Activated CD4-positive, alpha-beta T cell treated with anti-CD3 and anti-CD28 coated beads, Interleukin-2, amount 10 ng/mL, durations not matched to agents 7 days and 5 days (primary cell): ENCODE results near the gene RGS16. TPM values are rescaled to one million over a fixed set of nuclear protein-coding genes. Genes with fewer than 3 reads are reported as not detected.

Experiments
- CTCF ChIA-PET: fragments of 350-600 bp; sonication (Branson Sonifier 250); formaldehyde crosslinking; loops from one replicate; lab custom pipeline; 2021; ENCODE audit warnings: antibody characterized with exemption; lab: Charles Lee
- POLR2A ChIA-PET: fragments of 350-600 bp; sonication (Branson Sonifier 250); formaldehyde crosslinking; loops from one replicate; lab custom pipeline; 2021; ENCODE audit warnings: antibody characterized with exemption; lab: Charles Lee
- DNase-seq: peaks from one replicate; pipeline ENCODE4 v3.0.0-alpha.2; 2020
- H3K27ac Mint-ChIP-seq: one replicate; pipeline ENCODE4 v1.8.0; 2021; ENCODE audit warnings: mild to moderate bottlenecking, moderate library complexity, mixed read lengths
- H3K27me3 Mint-ChIP-seq: one replicate; pipeline ENCODE4 v1.8.0; 2021; ENCODE audit warnings: mixed read lengths
- H3K36me3 Mint-ChIP-seq: one replicate; pipeline ENCODE4 v1.8.0; 2021; ENCODE audit warnings: low read depth, mixed read lengths
- H3K4me1 Mint-ChIP-seq: one replicate; pipeline ENCODE4 v1.8.0; 2021; ENCODE audit warnings: mixed read lengths
- H3K4me3 Mint-ChIP-seq: one replicate; pipeline ENCODE4 v1.8.0; 2021; ENCODE audit warnings: mild to moderate bottlenecking, moderate library complexity, mixed read lengths
- H3K9me3 Mint-ChIP-seq: one replicate; pipeline ENCODE4 v1.8.0; 2021; ENCODE audit warnings: mixed read lengths
- total RNA-seq, 2 experiments: library from RNA; stranded (reverse); gene quantifications; one replicate each; pipeline ENCODE4 v1.2.3, GENCODE V29; 2021

The RGS16 gene
- total RNA-seq, 2 experiments from 2014 or later = 1.9 to 2.0 TPM

GRCh38 chr1:182587666-182588499 is 16.3 kb downstream of the RGS16 start:
- no peak for DNase-seq
- Mint-ChIP-seq H3K27ac (peak overlapping the region; percentile 99), H3K9me3 (no peaks in the 10 kb centered on the region), H3K4me3 (peak overlapping the region; percentile 91), H3K27me3 (peaks cover 7% of the 10 kb centered on the region), H3K4me1 (peaks cover 31% of the 10 kb centered on the region), H3K36me3 (peaks cover 19% of the 10 kb centered on the region)
- POLR2A ChIA-PET = interaction anchor here (1.2 kb wide), 1 partner anchor 11 kb away, joined by 3 read pairs; no protein-coding TSS in a partner anchor
- CTCF ChIA-PET = interaction anchor here (0.7 to 4.4 kb wide), 7 partner anchors 12 to 503 kb away, joined by 3 to 24 read pairs (median 4); no protein-coding TSS in a partner anchor

DNA sequence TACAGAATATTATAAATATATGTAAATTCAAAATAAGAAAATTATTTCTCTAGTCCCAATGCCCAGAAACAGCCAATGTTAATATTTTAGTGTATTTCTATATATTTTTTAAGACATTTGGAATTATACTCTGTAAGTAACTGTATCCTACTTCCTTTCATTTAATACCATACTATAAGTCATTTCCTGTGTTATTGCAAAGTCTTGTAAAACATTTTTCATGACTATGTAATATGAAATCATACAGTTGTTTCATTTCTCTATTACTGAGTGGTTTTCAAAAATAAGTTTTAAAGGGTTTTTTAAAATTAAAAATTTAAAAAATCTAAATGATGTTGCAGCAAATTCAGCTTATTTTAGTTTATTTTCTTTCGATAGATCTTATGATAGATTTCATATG is 17.1 kb downstream of the RGS16 start:
- Mint-ChIP-seq H3K27ac (no peak overlapping the region), H3K4me1 (peaks cover 31% of the 10 kb centered on the region), H3K4me3 (no peak overlapping the region), H3K9me3 (no peaks in the 10 kb centered on the region), H3K36me3 (peaks cover 26% of the 10 kb centered on the region), H3K27me3 (peaks cover 3% of the 10 kb centered on the region)
- POLR2A ChIA-PET = no interaction called here
- CTCF ChIA-PET = interaction anchor here (0.6 kb wide), 1 partner anchor 62 kb away, joined by 4 read pairs; no protein-coding TSS in a partner anchor
- DNase-seq = no peak

DNA sequence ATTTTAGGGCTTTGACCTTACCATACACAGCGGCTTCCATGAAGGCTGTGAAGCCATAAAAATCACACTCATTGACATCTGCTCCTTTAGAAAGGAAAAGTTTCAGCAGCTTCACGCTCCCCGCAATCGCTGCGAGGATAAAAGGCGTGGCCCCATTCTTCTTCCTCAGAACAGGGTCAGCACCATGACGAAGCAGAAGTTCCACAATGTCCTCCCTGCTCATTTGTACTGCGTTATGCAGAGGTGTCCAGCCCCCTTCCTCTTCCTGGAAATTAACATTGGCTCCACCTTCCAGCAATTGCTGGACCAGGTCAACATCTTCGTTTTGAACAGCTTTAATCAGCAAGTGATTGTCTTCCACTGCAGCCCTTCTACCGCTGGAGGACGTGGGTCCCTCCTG is 17.8 kb downstream of the RGS16 start:
- Mint-ChIP-seq H3K27me3 (no peaks in the 10 kb centered on the region), H3K9me3 (no peaks in the 10 kb centered on the region), H3K27ac (no peak overlapping the region), H3K4me1 (peaks cover 31% of the 10 kb centered on the region), H3K36me3 (peaks cover 29% of the 10 kb centered on the region), H3K4me3 (no peak overlapping the region)
- DNase-seq = no peak
- ChIA-PET CTCF (interaction anchor here (0.7 kb wide), 1 partner anchor 12 kb away, joined by 3 read pairs; no protein-coding TSS in a partner anchor), POLR2A (no interaction called here)

GRCh38 chr1:182584746-182585145 is 19.4 kb downstream of the RGS16 start:
- Mint-ChIP-seq H3K27ac (no peak overlapping the region), H3K4me3 (no peak overlapping the region), H3K27me3 (no peaks in the 10 kb centered on the region), H3K4me1 (peaks cover 28% of the 10 kb centered on the region), H3K9me3 (no peaks in the 10 kb centered on the region), H3K36me3 (peaks cover 43% of the 10 kb centered on the region)
- POLR2A ChIA-PET = no interaction called here
- DNase-seq = no peak
- CTCF ChIA-PET = no interaction called here

- no peak for DNase-seq
- no peaks in the 10 kb centered on the region for H3K27me3 Mint-ChIP-seq
- CTCF ChIA-PET = interaction anchor here (2.2 kb wide), 1 partner anchor 15 kb away, joined by 9 read pairs; no protein-coding TSS in a partner anchor
- no peak overlapping the region for H3K27ac Mint-ChIP-seq
- H3K4me1 Mint-ChIP-seq = peaks cover 9% of the 10 kb centered on the region
- H3K4me3 Mint-ChIP-seq = no peak overlapping the region
- POLR2A ChIA-PET = no interaction called here
- H3K36me3 Mint-ChIP-seq = peaks cover 53% of the 10 kb centered on the region
- no peaks in the 10 kb centered on the region for H3K9me3 Mint-ChIP-seq
Measured at GRCh38 chr1:182580736-182581135, 23.5 kb downstream of the RGS16 start.

DNA sequence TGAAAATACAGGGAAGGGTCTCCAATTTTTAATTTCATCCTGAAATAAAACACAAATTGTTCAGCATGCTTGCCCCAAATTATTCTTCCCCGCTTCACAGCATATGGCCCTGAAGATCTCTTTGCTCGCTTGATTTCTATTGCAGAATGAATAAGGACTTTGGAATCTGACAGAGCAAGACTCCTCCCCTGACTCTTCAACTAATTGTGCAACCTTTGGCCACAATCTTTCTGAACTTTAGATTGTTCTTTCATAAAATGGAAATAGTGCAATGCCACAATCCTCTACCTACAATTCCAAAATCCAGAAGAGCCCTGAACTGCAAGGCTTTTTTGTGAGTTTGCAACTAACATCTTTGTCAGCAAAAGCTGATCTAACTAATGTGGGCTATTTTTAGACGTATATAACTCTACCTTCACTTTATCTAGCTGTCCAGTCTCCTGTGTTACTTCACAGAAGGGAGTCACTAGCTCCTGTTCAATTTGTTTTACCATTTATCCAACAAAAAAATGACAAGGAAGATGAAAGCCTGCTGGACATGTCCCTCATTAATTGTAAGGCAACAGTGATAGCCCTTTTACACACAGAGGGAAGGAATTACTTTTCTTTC is 28.5 kb downstream of the RGS16 start:
- no peak for DNase-seq
- ChIA-PET CTCF (interaction anchor here (1.4 kb wide), 1 partner anchor 20 kb away, joined by 4 read pairs; no protein-coding TSS in a partner anchor), POLR2A (no interaction called here)
- peaks cover 33% of the 10 kb centered on the region for H3K36me3 Mint-ChIP-seq
- H3K27me3 Mint-ChIP-seq = no peaks in the 10 kb centered on the region
- no peak overlapping the region for H3K4me3 Mint-ChIP-seq
- no peak overlapping the region for H3K27ac Mint-ChIP-seq
- no peaks in the 10 kb centered on the region for H3K9me3 Mint-ChIP-seq
- no peaks in the 10 kb centered on the region for H3K4me1 Mint-ChIP-seq

GRCh38 chr1:182574156-182574555 is 30.0 kb downstream of the RGS16 start:
- POLR2A ChIA-PET = no interaction called here
- H3K9me3 Mint-ChIP-seq = no peaks in the 10 kb centered on the region
- H3K27me3 Mint-ChIP-seq = no peaks in the 10 kb centered on the region
- H3K4me1 Mint-ChIP-seq = no peaks in the 10 kb centered on the region
- no peak for DNase-seq
- H3K4me3 Mint-ChIP-seq = no peak overlapping the region
- H3K27ac Mint-ChIP-seq = no peak overlapping the region
- CTCF ChIA-PET = interaction anchor here (1.3 kb wide), 1 partner anchor 22 kb away, joined by 4 read pairs; no protein-coding TSS in a partner anchor
- H3K36me3 Mint-ChIP-seq = peaks cover 20% of the 10 kb centered on the region

- ChIA-PET POLR2A (no interaction called here), CTCF (no interaction called here)
- Mint-ChIP-seq H3K4me3 (no peak overlapping the region), H3K36me3 (peaks cover 4% of the 10 kb centered on the region), H3K9me3 (no peaks in the 10 kb centered on the region), H3K4me1 (no peaks in the 10 kb centered on the region), H3K27me3 (peaks cover 1% of the 10 kb centered on the region), H3K27ac (no peak overlapping the region)
- no peak for DNase-seq
Measured at GRCh38 chr1:182570611-182570970, 33.6 kb downstream of the RGS16 start.

- H3K27me3 Mint-ChIP-seq = peaks cover 5% of the 10 kb centered on the region
- CTCF ChIA-PET = interaction anchor here (0.7 kb wide), 1 partner anchor 982 kb away, joined by 3 read pairs; no protein-coding TSS in a partner anchor
- no peaks in the 10 kb centered on the region for H3K4me1 Mint-ChIP-seq
- POLR2A ChIA-PET = no interaction called here
- DNase-seq = no peak
- H3K9me3 Mint-ChIP-seq = no peaks in the 10 kb centered on the region
- H3K27ac Mint-ChIP-seq = no peak overlapping the region
- H3K36me3 Mint-ChIP-seq = no peaks in the 10 kb centered on the region
- H3K4me3 Mint-ChIP-seq = no peak overlapping the region
Measured at GRCh38 chr1:182569939-182570610, 34.1 kb downstream of the RGS16 start.

GRCh38 chr1:182568647-182569284 is 35.4 kb downstream of the RGS16 start:
- CTCF ChIA-PET = no interaction called here
- POLR2A ChIA-PET = interaction anchor here (0.7 kb wide), 1 partner anchor 221 kb away, joined by 3 read pairs; the partner anchor contains the start of gene NPL
- H3K4me3 Mint-ChIP-seq = no peak overlapping the region
- H3K4me1 Mint-ChIP-seq = no peaks in the 10 kb centered on the region
- no peak for DNase-seq
- peaks cover 8% of the 10 kb centered on the region for H3K27me3 Mint-ChIP-seq
- no peaks in the 10 kb centered on the region for H3K36me3 Mint-ChIP-seq
- H3K27ac Mint-ChIP-seq = no peak overlapping the region
- H3K9me3 Mint-ChIP-seq = no peaks in the 10 kb centered on the region

- CTCF ChIA-PET = interaction anchor here (0.6 kb wide), 1 partner anchor 473 kb away, joined by 3 read pairs; no protein-coding TSS in a partner anchor
- no peak for DNase-seq
- no peaks in the 10 kb centered on the region for H3K4me1 Mint-ChIP-seq
- POLR2A ChIA-PET = no interaction called here
- peaks cover 10% of the 10 kb centered on the region for H3K27me3 Mint-ChIP-seq
- H3K9me3 Mint-ChIP-seq = no peaks in the 10 kb centered on the region
- H3K4me3 Mint-ChIP-seq = no peak overlapping the region
- no peaks in the 10 kb centered on the region for H3K36me3 Mint-ChIP-seq
- H3K27ac Mint-ChIP-seq = no peak overlapping the region
Measured at GRCh38 chr1:182567629-182568028, 36.6 kb downstream of the RGS16 start.

DNA sequence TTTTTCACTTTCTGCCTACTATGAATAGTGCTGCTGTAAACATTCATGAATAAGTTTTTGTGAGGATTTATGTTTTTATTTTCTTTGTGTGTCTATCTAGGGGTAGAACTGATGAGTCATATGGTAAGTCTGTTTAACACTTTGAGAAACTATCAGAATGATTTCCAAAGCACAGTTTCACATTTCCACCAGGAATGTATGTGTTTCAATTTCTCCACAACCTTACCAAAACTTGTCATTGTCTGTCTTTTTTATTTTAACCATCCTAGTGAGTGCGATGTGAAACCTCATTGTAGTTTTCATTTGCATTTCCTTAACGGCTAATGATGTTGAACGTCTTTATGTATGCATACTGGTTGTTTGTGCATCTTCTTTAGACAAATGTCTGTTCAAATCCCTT is 38.7 kb downstream of the RGS16 start:
- no peak for DNase-seq
- Mint-ChIP-seq H3K27ac (no peak overlapping the region), H3K4me3 (no peak overlapping the region), H3K27me3 (peaks cover 10% of the 10 kb centered on the region), H3K9me3 (no peaks in the 10 kb centered on the region), H3K36me3 (no peaks in the 10 kb centered on the region), H3K4me1 (no peaks in the 10 kb centered on the region)
- ChIA-PET POLR2A (no interaction called here), CTCF (no interaction called here)
